NCI-H526 (cell line): ENCODE data around the gene KCNJ10.

ENCODE experiments used
- DNase-seq, 2 experiments: peaks; one replicate each; lab custom pipeline; 2025; lab: John Stamatoyannopoulos, UW

The KCNJ10 gene

GRCh38 chr1:159964144-159964543, 105.8 kb downstream of the KCNJ10 start:
- DNase-seq = no peak

DNA sequence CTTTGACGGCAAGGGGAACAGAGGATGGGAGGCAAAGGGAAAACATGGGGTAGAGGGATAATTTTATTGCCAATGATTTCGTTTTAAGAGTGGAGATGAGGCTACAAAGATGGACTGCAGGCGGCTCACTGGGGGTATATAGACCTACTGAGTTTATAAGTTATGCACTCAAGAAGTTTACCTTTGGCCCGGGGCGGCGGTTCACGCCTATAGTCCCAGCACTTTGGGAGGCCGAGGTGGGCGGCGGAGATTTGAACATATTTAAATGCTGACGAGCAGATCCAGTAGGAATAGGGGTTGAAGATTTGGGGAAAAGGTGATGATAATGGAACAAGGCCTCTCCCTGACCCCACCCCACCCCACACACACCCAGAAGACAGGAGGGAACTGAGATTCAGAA, 107.8 kb downstream of the KCNJ10 start:
- DNase-seq = no peak

GRCh38 chr1:159961636-159962035, 108.3 kb downstream of the KCNJ10 start:
- no peak for DNase-seq

DNA sequence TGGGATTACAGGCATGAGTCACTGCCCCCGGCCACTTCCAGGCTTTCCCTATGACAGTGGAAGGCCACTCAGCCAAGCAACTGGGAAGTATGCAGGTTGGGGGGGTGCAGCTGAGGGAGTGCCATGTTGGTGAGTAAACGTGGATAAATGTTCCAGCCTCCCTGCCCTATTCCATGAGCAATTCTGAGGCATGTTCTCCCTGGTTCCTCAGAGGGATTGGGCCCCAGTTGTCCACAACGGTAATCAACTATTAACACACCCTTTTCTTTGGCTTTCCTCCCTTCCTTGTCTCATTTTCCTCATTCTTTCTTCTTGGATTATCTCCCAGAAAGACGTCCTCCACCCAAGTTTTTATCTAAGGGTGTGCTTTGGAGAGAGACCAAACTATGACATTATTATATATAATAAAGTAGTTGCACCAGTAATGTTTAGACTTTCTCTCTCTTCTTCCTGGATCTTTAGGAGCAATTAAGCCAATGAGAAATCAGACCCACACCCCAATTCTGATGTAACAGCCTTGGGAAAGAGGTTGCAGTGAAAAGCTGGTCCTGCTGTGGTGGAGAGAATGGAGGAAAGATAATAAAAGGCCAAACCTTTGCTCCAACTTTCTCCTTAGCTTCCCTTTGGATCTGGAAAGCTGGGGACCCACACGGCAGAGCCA, 109.1 kb downstream of the KCNJ10 start:
- no peak for DNase-seq

DNA sequence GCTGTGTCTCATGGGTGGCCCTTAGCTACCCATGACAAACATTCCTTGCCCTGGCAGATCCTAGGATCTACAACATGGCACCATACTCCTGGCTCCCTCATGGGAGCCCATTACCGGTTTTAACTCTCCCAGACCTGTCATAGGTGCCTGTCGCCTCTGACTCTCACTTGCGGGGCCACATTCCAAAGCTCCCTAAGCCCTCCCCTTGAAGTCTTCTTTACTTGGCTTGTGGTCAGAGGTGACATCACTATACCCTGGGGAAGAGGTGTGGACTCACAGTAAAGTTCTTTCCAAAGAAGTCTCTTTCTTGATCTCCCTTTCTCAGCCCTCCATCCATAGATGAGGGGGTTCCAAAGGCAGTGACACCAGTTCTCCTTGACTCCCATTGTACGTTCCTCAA, 110.5 kb downstream of the KCNJ10 start:
- no peak for DNase-seq

- DNase-seq = no peak
These were observed 111.1 kb downstream of the KCNJ10 start for GRCh38 chr1:159958719-159959380.

DNA sequence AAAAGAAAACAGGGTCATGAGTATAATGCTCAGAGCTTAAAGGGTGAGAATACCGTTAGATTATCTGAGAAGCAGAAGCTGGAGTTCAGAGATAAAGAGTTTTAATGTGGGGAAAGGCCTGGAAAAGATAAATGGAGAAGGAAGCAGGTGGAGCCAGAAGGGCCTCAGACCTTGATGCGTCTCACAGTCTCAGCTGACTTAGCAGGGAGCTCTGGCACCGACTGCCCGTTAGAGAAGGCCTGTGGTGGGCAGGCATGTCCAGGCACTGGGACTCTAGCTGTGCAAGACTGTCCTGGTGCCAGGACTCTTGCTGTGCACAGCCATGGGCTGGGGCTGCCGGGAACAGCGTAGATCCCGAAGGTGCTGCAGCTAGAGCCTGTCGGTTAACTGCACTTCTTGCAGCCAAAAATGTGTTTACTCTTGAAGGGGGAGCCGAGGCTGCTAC, 112.1 kb downstream of the KCNJ10 start:
- DNase-seq = no peak

- DNase-seq = no peak
These were observed 114.5 kb downstream of the KCNJ10 start for GRCh38 chr1:159955456-159955855.

- no peak for DNase-seq
These were observed 116.1 kb downstream of the KCNJ10 start, which contains the start of gene SLAMF9 for GRCh38 chr1:159953536-159954515. SLAMF9 (minus strand) TSS chr1:159954237; CDS start chr1:159954137, 100 bp downstream.

GRCh38 chr1:159952932-159953331, 117.0 kb downstream of the KCNJ10 start:
- DNase-seq = no peak

- DNase-seq = no peak
These were observed 118.4 kb downstream of the KCNJ10 start for GRCh38 chr1:159951551-159951950.

DNA sequence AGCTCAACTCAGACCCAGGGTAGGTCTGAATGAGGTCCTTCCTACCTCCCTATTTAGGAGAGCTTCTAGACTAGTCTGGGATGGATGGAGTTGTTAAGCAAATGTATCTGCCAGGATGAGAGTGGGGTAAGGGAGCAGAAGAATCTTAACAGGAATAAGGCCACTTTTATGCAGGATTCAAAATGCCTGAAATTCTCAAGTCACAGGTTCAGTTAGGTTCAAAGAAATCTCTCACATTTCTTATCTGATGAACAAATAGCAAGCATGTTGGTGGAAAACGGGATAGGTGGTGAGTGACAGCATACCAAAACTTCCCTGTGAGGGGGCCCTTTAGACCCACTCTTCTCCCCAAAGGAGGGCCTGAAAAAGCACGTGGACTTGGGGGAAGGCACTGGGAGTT, 118.9 kb downstream of the KCNJ10 start:
- DNase-seq = no peak

- DNase-seq = no peak
These were observed 120.0 kb downstream of the KCNJ10 start for GRCh38 chr1:159949981-159950381.

DNA sequence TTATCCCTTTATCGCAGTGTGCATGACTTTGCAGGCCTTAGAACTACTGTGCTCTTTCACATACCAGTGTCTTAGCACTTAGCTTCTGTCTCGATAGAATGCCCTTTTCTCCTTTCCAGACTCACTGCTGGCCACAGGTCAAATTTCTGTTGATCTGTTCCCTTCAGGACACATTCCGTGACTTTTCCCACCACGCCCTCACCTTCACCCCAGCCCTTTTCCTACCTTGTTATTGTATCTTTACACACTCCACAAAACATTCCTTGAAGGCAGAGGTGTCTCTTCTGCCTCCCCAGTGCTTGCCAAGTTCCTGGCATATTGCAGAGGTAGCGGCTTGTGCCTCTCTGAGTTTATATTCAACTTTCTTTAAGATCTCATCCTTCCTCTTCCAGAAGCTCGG, 120.8 kb downstream of the KCNJ10 start:
- DNase-seq = no peak
